Germinal center (tissue), 1 donor: ENCODE measurements around the gene KLF1.

Source experiments
- DNase-seq: peaks from one replicate; pipeline ENCODE4 v3.0.0; 2012; ENCODE audit warnings: mixed read lengths, low spot score

Gene KLF1

DNA sequence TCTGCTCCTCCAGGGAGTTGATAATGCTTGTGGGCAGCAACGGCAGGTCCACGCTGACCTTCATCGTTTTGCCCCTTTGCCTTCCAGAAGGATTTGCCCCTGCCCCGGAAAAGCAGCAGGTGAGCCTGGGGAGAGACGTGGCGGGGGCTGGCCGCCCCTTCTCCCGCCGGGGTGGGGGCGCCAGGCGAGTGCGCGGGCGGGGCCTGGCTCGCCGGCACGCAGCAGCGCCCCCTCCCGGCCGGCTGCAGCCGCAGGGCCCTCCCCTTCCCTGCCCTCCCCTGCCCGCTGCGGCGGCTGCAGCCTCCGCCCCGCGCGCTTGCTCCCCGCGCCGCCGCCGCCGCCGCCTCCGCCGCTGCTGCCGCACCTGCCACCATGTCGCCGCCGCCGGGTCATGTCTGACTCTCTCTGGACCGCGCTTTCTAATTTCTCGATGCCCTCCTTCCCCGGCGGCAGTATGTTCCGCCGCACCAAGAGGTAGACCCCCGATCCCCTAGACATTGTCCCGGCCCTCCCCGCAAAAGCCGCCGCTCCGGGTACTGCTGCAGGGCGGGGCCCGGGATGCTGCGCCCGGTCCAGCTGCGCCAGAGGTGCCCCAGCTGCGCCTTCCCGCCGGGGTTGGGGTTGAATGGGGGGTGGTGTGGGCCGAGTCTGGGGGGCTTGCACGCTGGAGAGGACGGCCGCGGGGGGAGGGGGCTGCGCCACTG, 48.7 kb downstream of the KLF1 start, which contains the start of gene MAST1:
Gene MAST1 (plus strand): TSS at position 334 of the 704 bp plus-strand sequence. CDS start 58 bp downstream, at position 392.
- DNase-seq: peak; percentile 86

DNA sequence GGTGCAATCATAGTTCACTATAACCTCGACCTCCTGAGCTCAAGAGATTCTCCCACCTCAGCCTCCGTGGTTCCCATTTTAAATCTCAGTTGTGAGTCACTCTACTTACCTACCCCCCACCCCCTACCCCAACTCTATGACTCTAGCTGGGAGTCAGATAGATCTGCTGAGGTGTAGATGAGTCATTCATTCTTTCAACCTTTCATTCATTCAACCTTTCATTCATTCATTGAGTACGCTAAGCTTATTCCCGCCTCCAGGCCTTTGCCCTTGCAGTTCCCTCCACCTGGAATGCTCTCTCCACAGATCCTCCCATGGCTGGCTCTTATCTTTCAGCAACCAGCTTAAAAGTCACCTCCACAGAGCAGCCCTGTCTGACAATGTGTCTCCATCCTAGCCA, 49.8 kb downstream of the KLF1 start:
- DNase-seq: no peak

GRCh38 chr19:12836529-12836863, 50.5 kb downstream of the KLF1 start:
- no peak for DNase-seq

- peak; percentile 75 for DNase-seq
These were observed 51.8 kb downstream of the KLF1 start for GRCh38 chr19:12834976-12835757.

- DNase-seq: no peak
These were observed 52.4 kb downstream of the KLF1 start, which contains the start of gene RTBDN for GRCh38 chr19:12834566-12834943. TSS of gene RTBDN (minus strand) at chr19:12834579. CDS start at chr19:12829979, 4,600 bp downstream.
